Mucosa of gallbladder (tissue), 1 donor: ENCODE data around the gene FN1. TPM values are rescaled to one million over a fixed set of nuclear protein-coding genes. Genes with fewer than 3 reads are reported as not detected.
"Not testable (repeated sequence)": the region's sequence is repeated elsewhere in the genome, so short reads cannot be mapped to it uniquely, and the experiment has no call there.

Experiments used
- DNase-seq: peaks from one replicate; pipeline ENCODE4 v3.0.0-alpha.2; 2020; ENCODE audit warnings: low spot score
- total RNA-seq: library from RNA; stranded (reverse); gene quantifications from one replicate; pipeline ENCODE4 v1.2.1, GENCODE V29; 2021
- donor health status: DM: no; HTN: no; CAD: no.

Gene FN1
- total RNA-seq, 1 donor from 2014 or later, result 157 TPM

GRCh38 chr2:215365184-215365658 lies 70.6 kb downstream of the FN1 start:
- DNase-seq, result no peak

- no peak for DNase-seq
Measured at GRCh38 chr2:215364157-215365155, 71.4 kb downstream of the FN1 start.

- DNase-seq, result no peak
Measured at GRCh38 chr2:215363461-215364156, 72.3 kb downstream of the FN1 start.

GRCh38 chr2:215363039-215363438 lies 72.8 kb downstream of the FN1 start:
- no peak for DNase-seq

GRCh38 chr2:215362562-215362904 lies 73.3 kb downstream of the FN1 start:
- DNase-seq, result no peak

GRCh38 chr2:215361876-215362561 lies 73.8 kb downstream of the FN1 start:
- DNase-seq, result no peak

- DNase-seq, result no peak
Measured at GRCh38 chr2:215361211-215361875, 74.5 kb downstream of the FN1 start.

- no peak for DNase-seq
Measured at GRCh38 chr2:215360596-215360995, 75.3 kb downstream of the FN1 start.

- not testable (repeated sequence) for DNase-seq
Measured at GRCh38 chr2:215360059-215360458, 75.8 kb downstream of the FN1 start.

- no peak for DNase-seq
Measured at GRCh38 chr2:215359576-215359922, 76.3 kb downstream of the FN1 start.

GRCh38 chr2:215358891-215359575 lies 76.8 kb downstream of the FN1 start:
- DNase-seq, result no peak

GRCh38 chr2:215358312-215358845 lies 77.5 kb downstream of the FN1 start:
- no peak for DNase-seq

- DNase-seq, result no peak
Measured at GRCh38 chr2:215357660-215358059, 78.2 kb downstream of the FN1 start.

GRCh38 chr2:215356948-215357461 lies 78.9 kb downstream of the FN1 start:
- DNase-seq, result no peak

- DNase-seq, result no peak
Measured at GRCh38 chr2:215356334-215356947, 79.4 kb downstream of the FN1 start.

- DNase-seq, result no peak
Measured at GRCh38 chr2:215355801-215356200, 80.1 kb downstream of the FN1 start.

GRCh38 chr2:215354771-215355695 lies 80.8 kb downstream of the FN1 start:
- no peak for DNase-seq

GRCh38 chr2:215352602-215353001 lies 83.3 kb downstream of the FN1 start:
- DNase-seq, result no peak

- DNase-seq, result no peak
Measured at GRCh38 chr2:215347878-215348277, 88.0 kb downstream of the FN1 start.
